Ammon's horn (tissue), 1 donor: ENCODE results near the gene CLN5.
"Not testable (repeated sequence)": the region's sequence is repeated elsewhere in the genome, so short reads cannot be mapped to it uniquely, and the experiment has no call there.

Source experiments
- DNase-seq: peaks from one replicate; pipeline ENCODE4 v3.0.0-alpha.2; 2016; ENCODE audit warnings: low spot score

The CLN5 gene

DNA sequence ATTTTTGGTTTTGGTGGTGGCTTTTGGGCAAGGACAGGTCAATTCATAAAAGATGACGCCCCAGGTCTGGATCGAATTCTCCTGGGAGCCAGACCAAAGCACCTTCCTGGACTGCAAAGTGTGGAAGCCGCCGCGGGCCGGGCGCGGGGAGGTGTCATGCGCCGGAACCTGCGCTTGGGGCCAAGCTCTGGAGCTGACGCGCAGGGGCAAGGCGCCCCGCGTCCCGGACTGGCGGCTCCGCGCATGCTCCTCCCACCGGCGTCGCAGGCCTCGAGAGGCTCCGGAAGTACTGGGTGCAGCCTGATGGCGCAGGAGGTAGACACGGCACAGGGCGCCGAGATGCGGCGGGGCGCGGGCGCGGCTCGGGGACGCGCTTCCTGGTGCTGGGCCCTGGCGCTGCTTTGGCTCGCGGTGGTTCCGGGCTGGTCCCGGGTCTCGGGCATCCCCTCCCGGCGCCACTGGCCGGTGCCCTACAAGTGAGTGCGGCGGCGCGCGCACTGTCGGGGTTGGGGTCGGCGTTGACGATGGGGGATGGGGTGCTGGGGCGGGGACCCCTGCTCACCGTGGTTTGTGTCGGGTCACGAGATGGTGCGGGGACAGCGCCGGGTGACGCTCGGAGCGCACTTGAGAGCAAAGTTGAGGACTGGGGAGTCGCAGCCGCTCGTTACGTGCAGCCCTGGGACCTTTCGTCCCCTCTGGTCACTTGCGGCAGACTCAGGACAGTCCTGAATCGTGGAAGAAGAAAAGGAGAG, at the start of gene CLN5:
Gene CLN5 (plus strand): TSS at position 286 of the 752 bp plus-strand sequence. CDS start 18 bp downstream, at position 304.
- DNase-seq, result peak; percentile 94

DNA sequence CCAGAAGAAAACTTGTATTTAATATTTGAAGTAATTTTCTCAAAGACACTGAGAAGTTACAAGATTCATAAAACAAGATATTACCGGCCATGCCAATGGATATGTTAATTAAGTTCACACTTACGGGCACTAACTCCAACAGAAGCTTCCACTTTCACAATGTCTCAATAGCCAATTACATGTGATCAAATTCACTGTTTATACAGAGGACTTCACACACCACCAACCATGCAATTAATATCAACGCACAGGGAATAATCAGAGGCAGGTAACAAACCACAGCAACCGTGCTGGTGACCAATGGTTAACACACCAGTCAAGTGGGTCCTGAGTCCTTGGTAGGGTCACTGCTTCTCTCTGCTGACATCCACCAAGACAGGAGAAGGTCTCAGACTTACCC, 49.5 kb upstream of the CLN5 start:
- DNase-seq, result no peak

DNA sequence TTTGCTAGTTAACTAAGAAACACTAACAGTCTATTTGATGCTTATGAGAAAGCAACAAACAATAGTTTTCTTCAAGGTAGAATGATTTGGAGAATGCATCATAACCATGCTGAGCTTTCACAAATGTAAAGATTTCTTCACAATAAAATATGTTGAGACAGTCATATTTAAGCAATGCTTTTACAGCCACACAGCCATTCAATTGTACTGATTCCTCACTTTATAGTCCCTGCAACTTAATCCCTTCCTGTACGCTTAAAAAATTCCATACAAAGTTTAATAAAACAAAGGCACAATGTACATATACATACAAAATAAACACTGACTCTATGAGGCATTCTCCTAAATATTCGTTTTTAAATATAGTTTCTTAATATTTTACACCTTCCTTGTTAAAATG, 48.2 kb upstream of the CLN5 start:
- DNase-seq, result no peak

DNA sequence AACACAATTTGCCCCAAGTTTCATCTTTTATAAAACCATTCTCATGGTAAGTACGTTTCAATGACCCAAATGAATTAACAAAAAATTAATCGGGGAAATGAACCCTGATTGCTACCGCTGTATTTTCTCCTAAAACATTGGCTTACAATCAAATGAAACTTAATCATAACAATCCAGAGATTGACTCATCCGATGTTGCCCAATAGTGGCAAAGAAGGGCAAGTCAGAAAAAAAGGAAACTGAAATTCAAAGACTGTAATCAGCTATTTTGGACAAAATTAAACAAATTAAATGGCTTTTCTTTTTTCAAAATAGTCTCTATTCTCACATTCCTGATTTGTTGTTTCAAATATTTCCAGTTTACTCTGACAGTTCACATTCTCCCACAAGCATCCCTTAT, 47.4 kb upstream of the CLN5 start:
- DNase-seq, result no peak

DNA sequence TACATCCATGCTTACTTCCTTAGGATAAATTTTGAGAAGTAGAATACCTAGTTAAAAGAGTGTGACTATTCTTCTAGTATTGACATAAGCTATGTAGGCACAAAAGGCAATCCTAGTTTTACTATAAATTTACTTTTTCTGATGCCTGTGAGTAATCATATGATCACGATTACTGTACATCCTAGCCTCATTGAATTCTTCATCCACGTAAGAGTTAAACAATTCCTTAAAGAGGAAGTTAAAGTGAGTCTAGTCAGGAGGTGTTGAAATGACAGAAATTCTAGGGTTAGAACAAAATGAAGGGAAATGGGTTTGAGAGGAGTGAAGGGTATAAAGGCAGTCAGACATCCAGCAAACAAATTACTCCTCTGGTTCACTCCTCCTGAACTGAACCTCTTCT, 43.7 kb upstream of the CLN5 start, which contains the start of gene ACOD1:
Gene ACOD1 (plus strand): TSS at position 363 of the 400 bp plus-strand sequence. CDS start 48 bp downstream, outside the sequence.
- DNase-seq, result no peak

DNA sequence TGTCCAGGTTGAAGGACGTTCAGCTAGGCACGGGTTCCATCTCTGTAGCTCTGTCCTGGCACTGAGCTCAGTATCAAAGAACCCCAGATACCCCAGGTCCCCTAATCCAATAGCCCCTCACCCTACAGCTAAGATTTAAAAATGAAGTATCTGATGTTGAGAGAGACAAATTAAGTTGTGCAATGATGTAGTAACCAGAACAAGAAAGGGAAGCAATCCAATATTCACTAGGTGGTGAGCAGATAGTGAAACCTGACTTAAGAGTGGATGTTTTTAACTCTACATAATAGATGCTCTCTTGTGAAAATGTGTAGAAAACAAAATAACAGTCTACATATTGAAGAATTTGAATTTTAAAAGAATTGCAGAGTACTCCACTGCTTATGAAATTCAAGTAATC, 41.8 kb upstream of the CLN5 start:
- no peak for DNase-seq

DNA sequence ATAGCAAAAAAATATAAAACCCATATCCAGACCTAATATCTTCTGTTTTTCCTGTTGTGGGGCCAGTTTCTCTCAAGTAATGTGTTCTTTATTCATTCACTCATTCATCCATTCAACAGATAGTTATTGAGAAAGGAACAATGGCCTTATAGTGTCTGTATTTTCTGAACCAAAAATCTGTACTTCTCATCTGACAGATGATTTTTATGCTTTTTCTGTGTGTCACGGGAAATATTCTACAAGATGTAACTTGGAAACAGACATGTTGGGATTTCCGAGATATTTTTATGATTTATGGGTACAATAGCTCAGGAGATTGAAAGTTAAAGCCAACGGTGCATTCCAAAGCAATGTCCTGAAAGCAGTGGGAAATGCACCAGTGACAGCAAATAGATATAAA, 37.9 kb upstream of the CLN5 start:
- DNase-seq, result no peak

DNA sequence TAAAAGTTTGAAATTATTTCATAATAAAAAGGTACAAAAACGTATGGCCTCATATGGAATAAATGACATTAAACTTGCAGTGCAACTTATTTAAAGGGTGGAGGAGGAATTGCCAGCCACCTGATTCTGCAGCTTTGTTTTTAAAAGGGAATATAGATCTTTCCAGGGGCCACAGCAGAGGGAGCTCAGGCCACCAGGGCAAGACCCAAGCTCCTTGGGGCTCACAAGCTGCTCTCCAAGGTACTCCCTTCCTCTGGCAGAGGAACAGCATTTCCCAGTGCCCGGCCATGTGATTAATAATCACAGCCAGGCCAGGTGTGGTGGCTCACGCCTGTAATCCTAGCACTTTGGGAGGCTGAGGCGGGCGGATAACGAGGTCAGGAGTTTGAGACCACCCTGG, 37.3 kb upstream of the CLN5 start:
- no peak for DNase-seq

DNA sequence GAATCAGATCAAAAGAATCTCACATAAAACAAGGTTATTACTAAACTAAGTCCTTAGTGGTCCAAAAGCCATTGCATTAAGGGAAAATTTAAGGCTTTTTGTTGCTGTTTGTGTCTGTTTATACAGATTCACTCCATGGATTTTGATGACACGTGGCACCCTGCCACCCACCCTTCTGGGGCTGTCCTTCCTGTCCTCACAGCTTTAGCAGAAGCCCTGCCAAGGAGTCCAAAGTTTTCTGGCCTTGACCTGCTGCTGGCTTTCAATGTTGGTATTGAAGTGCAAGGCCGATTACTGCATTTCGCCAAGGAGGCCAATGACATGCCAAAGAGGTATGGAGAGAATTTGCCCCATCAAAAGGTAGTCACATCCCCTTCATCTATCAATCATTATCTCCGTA, 36.7 kb upstream of the CLN5 start:
- DNase-seq, result no peak

DNA sequence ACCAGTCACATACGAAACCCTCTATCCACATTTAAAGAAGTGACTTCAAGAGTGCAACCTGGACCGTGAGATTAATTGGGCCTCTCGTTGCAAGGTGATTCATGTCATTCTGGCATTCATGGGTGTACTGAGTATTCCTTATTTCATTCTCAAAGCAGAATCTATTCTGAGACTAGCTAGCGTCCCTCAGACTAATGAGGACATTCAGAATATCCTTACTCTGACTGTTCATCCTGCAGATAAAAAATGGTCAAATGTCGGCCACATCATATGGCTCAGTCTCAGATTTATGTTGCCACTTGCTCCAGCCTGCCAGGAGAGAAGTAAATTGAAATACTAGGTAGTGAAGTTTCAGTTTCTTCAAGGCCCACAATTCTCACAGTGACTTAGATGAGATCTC, 36.2 kb upstream of the CLN5 start:
- no peak for DNase-seq

DNA sequence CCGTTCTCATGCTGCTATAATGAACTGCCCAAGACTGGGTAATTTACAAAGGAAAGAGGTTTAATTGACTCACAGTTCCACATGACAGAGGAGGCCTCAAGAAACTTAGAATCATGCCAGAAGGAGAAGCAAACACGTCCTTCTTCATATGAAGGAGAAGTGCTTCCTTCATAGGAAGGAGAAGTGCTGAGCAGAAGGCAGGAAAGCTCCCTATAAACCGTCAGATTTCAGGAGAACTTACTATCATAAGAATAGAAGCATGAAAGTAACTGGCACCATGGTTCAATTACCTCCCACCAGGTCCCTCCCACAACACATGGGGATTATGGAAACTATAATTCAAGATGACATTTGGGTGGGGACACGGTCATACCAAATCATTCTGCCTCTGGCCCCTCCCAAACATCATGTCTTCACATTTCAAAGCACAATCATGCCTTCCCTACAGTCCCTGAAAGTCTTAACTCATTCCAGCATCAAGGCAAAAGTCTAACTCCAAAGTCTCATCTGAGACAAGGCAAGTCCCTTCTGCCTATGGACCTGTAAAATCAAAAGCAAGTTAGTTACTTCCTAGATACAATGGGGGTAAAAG, 32.9 kb upstream of the CLN5 start:
- no peak for DNase-seq

DNA sequence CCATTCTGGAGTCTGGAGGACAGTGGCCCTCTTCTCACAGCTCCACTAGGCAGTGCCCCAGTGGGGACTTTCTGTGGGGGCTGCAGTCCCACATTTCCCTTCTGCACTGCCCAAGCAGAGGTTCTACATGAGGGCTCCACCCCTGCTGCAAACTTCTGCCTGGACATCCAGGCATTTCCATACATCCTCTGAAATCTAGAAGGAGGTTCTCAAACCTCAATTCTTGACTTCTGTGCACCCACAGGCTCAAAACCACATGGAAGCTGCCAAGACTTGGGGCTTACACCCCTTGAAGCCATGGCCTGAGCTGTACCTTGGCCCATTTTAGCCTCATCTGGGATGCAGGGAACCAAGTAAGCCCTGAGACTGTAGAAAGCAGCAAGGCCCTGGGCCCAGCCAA, 32.1 kb upstream of the CLN5 start:
- DNase-seq, result not testable (repeated sequence)

DNA sequence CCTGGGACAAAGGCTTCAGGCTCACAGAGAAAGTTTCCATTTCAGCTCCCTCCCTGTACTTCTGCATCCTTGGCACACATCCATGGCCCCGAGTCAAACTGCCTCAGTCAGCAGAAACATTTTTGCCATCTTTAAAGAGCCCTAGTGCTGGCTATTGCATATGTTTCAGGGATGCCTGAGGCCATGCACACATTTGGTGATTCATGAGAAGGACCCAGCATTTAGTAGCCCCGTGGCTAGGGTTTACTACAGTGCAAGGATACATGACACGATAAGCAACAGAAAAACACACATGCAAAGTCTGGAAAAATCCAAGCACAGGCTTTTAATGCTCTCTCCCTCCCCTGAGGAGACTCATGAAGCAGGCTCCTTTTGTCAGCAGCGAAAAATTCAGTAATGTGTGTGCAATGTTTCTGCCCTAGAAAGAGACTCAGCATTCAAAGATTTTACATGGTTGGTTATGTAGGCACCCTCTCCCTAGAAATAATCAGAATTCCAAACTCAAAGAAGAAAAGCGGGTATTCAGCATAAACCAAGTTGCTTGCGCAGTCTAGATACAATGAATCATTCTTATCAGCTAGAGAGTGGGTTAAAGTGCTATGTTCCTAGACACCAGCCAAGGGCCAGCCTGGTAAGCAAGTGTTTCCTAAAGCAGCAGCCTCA, 26.0 kb upstream of the CLN5 start:
- DNase-seq, result peak; percentile 58

DNA sequence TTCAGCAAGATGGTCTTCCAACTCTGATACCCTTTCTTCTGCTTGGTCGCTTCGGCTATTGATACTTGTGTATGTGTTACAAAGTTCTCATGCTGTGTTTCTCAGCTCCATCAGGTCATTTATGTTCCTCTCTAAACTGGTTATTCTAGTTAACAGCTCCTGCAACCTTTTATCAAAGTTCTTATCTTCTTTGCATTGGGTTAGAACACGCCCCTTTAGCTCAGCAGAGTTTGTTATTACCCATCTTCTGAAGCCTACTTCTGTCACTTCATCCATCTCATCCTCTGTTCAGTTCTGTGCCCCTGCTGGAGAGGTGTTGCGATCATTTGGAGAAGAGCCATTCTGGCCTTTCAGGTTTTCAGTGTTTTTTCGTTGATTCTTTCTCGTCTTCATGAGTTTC, 24.9 kb upstream of the CLN5 start:
- no peak for DNase-seq

DNA sequence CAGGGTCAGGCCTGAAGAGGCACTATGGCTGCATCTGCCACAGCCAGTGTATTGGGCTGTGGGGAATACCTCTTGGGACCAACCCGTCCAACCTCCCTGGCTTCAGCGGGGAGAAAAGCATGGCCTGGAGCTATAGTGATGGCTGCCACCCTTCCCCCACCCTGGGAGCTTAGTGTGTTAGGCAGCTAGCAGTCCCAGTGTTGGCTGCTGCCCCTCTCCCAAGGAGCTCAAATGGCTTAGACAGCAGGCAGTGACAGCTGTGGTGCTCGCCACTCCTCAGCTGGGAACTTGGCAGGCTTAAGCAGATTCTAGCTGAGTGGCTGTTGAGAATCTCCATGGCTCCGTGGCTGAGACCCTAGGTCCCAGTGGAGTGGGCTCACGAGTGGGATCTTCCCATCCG, 23.8 kb upstream of the CLN5 start:
- no peak for DNase-seq

DNA sequence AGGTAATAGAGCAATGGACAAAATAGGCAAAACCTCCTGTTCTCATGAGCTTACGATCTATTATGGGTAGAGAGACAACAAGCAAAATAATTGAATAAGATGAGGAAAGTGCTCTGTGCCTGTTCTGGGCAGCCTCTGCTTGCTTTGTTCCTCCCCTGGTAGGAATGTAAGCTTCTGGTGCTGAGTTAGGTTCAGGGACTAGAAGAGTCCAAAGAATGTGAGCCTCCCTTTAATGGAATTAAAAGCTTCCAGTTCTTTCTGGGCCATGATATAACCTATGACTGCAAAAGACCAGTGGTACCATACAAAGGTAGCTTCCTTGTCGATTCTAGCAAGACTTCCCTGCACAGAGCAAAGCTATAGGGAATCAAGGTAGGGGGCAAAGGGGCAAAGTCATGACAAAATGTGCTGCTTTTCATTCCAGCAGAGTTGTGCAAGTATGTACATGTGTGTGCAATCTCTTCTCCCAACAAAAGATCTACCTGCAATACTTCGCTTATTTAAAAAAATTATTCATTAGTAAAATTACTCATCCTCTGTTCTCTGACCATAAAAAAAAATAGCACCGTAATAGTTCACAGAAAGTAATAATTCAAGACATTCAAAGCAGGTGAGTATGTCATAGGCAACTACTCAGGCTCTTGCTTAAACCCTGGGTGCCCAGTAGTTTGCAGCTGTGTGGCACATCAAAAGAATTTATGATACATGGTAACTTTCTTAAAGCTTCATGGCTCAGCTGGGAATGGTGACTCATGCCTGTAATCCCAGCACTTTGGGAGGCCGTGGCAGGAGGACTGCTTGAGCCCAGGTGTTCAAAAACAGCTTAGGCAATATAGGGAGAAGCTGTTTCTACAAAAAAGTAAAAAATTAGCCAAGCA, 22.2 kb upstream of the CLN5 start:
- no peak for DNase-seq

DNA sequence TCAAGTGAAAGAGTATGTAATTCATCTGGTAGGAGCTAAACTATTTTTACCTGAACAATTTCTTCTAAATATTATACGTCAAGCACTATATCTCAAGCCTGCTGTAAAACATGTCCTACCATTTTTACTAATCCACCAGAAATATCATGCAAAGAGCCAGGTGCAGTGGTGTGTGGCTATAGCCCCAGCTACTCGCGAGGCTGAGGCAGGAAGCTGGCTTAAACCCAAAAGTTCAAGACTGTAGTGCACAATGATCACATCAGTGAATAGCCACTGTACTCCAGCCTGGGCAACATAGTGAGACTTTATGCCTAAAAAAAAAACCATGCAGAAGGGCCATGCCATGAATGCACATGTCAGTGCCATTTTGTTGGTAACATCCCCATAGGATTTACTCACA, 20.7 kb upstream of the CLN5 start:
- DNase-seq, result no peak

DNA sequence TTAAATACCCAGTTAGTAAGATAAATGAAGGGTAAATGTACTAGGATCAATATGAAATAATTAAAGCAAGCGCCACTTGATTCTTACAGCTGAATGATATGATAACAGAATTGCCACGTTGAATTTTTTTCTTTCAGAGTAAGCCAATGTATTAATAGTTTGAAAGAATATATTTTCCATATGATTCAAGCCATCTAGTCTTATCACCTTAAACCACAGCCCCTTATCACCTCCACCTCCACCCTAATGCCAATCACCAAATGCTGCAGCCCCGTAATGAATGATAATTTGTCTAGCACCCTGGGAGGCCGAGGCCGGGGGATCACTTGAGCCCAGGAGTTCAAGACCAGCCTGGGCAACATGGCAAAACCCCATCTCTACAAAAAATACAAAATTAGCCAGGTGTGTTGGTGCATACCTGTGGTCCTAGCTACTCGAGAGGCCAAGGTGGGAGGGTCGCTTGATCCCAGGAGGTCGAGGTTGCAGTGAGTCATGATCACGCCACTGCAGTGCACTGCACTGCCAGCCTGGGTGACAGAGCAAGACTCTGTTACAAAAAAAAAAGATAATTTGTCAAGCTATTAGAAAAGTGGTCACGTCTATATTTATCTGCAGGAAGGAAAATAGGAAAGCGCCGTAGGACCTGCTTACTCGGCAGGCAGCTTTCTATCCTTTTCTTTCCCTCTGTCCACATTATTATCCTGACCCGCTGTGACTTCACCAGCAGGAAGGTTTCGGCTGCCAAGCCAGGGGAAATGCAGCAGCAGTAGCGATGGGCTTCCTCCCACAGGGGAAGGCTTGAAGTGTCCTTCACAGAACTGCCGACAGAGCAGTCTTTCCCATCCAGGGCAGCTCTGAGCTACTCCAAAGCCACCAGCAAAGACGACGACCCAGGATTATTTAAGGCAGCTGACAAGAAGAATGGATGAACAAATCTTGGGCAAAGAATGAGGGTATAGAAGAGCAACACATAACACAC, 19.7 kb upstream of the CLN5 start:
- DNase-seq, result peak; percentile 13

DNA sequence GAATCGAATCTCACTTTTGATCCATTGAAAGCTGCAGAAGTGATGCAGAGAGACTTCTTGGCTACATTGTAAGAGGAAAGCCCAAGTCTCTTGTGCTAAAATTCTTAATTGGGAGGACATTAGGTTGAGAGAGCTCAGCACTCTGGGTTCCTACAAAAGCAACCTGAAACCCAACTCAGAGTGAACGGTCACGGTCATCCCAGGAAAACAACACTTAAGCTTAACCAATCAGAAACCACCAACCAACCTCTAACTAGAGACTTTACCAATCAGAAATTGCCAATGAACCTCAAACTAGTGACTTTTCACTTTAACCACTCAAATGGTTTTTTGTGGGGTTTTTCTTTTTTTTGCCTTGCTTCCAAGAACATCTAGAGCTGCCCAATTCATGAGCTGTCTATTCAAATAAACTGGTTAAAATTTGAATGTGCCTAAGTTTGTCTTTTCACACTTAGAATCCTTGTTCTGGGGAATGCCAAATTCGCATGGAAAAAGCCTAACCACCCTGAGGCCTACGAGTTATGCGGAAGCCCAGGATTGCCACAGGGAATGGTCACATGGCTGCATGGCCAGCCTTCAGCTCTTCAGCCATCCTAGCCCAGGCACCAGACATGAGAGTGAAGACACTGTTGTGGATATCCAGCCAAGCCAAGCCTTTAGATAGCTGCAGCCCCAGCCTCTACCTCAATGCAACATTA, 17.8 kb upstream of the CLN5 start:
- no peak for DNase-seq

DNA sequence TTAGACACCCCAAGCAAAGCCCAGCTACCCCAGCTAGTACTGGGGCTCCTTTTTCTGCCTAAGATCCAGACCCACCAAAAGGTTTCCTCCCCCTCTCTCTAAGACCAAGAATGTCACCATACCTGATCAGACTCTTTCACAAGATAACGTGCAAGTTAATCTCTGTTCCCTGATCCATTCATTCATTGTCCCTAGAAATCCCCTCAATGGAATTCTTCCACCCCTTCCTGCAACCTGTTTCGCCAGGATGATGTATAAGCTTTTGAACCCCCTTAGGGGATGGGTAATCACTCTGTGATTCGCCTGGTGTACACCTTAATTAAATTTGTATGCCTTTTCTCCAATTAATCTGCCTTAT, 17.3 kb upstream of the CLN5 start:
- no peak for DNase-seq

DNA sequence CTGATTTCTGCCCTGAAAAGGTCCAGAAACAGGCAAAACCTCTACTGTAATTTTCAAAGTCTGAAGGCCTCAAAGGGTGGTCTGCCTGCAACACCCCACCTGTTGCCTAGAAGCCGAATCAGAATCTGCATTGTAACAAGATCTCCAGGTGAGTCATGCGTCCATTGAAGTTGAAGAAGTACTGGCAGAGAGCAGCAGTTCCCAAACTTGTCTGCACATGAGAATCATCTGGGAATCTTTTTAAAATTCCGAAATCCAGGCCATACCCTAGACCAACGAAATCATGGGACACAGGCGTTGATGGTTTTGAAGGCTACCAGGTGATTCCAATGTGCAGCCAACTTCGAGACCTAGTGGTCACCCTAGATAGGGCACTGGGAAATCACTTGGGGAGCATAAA, 16.0 kb upstream of the CLN5 start:
- no peak for DNase-seq
